WTC11 (cell line): ENCODE data around the gene NEO1. TPM values are rescaled to one million over a fixed set of nuclear protein-coding genes. Genes with fewer than 3 reads are reported as not detected.

ENCODE experiments used
- ATAC-seq: fragments of 200-7000 bp; cut with Tn5 transposase; 2 replicates; pipeline ENCODE4 v1.10.0; 2021; ENCODE audit warnings: mild to moderate bottlenecking, moderate library complexity
- CTCF ChIA-PET: fragments of 300-600 bp; sonication (Branson Sonifier 250); formaldehyde crosslinking; loops from one replicate; lab custom pipeline; 2021; ENCODE audit warnings: antibody characterized with exemption; lab: Charles Lee
- POLR2A ChIA-PET: fragments of 350-600 bp; sonication (Branson Sonifier 250); formaldehyde crosslinking; loops from one replicate; lab custom pipeline; 2021; ENCODE audit warnings: antibody characterized with exemption; lab: Charles Lee
- DNase-seq: peaks from one replicate; pipeline ENCODE4 v3.0.0; 2021; ENCODE audit warnings: low spot score
- H3K27ac Mint-ChIP-seq: 2 replicates; pipeline ENCODE4 v1.8.0; 2021; ENCODE audit warnings: mixed read lengths
- H3K27me3 Mint-ChIP-seq: 2 replicates; pipeline ENCODE4 v1.8.0; 2021; ENCODE audit warnings: low read depth, mild to moderate bottlenecking, moderate library complexity, mixed read lengths
- H3K36me3 Mint-ChIP-seq: 2 replicates; pipeline ENCODE4 v1.8.0; 2021; ENCODE audit warnings: mixed read lengths
- H3K4me1 Mint-ChIP-seq: 2 replicates; pipeline ENCODE4 v1.8.0; 2022; ENCODE audit warnings: mixed read lengths
- H3K4me3 Mint-ChIP-seq: 2 replicates; pipeline ENCODE4 v1.8.0; 2021; ENCODE audit warnings: mild to moderate bottlenecking, moderate library complexity, mixed read lengths
- H3K9me3 Mint-ChIP-seq: 2 replicates; pipeline ENCODE4 v1.8.0; 2021; ENCODE audit warnings: mixed read lengths
- ESRRA ChIP-seq: sonication (generic); formaldehyde crosslinking; IDR thresholded peaks from 2 replicates; pipeline ENCODE4 v1.8.1; 2022; ENCODE audit warnings: mild to moderate bottlenecking, missing genetic modification reagents, borderline replicate concordance
- IRF2 ChIP-seq: sonication (generic); formaldehyde crosslinking; IDR thresholded peaks from 2 replicates; pipeline ENCODE4 v1.8.0; 2022; ENCODE audit warnings: low read depth, missing genetic modification reagents, borderline replicate concordance
- MXD4 ChIP-seq: fragments of 250-450 bp; sonication (Bioruptor Pico); IDR thresholded peaks from 2 replicates; pipeline ENCODE4 v1.8.0; 2021; ENCODE audit warnings: mild to moderate bottlenecking, moderate library complexity, borderline replicate concordance
- NFATC4 ChIP-seq: fragments of 250-450 bp; sonication (Bioruptor Pico); IDR thresholded peaks from 2 replicates; pipeline ENCODE4 v1.9.0; 2021; ENCODE audit warnings: mild to moderate bottlenecking
- SMAD4 ChIP-seq: sonication (generic); formaldehyde crosslinking; IDR thresholded peaks from 2 replicates; pipeline ENCODE4 v1.8.0; 2022; ENCODE audit warnings: mild to moderate bottlenecking, missing genetic modification reagents
- TEAD4 ChIP-seq: sonication (generic); formaldehyde crosslinking; IDR thresholded peaks from 2 replicates; pipeline ENCODE4 v1.8.0; 2022; ENCODE audit warnings: mild to moderate bottlenecking, missing genetic modification reagents
- ZNF121 ChIP-seq: sonication (generic); formaldehyde crosslinking; IDR thresholded peaks from 2 replicates; pipeline ENCODE4 v1.8.0; 2023; ENCODE audit warnings: missing genetic modification reagents
- ZNF263 ChIP-seq: sonication (generic); formaldehyde crosslinking; IDR thresholded peaks from 2 replicates; pipeline ENCODE4 v1.8.1; 2022; ENCODE audit warnings: low read depth, mild to moderate bottlenecking, moderate library complexity, missing genetic modification reagents
- ZNF317 ChIP-seq: sonication (generic); formaldehyde crosslinking; IDR thresholded peaks from 2 replicates; pipeline ENCODE4 v1.8.1; 2023; ENCODE audit warnings: low read depth, mild to moderate bottlenecking, moderate library complexity, missing genetic modification reagents, borderline replicate concordance
- ZNF671 ChIP-seq: fragments of 250-450 bp; sonication (Bioruptor Pico); IDR thresholded peaks from 2 replicates; pipeline ENCODE4 v1.8.0; 2021; ENCODE audit warnings: mild to moderate bottlenecking
- total RNA-seq: library from RNA; stranded (reverse); gene quantifications from 3 replicates; pipeline ENCODE4 v1.2.3, GENCODE V29; 2021
- TF ChIP-seq, protein P1 (sequence below): sonication (generic); formaldehyde crosslinking; IDR thresholded peaks from 2 replicates; pipeline ENCODE4 v1.8.1; 2023; ENCODE audit warnings: mild to moderate bottlenecking, missing genetic modification reagents, borderline replicate concordance
- TF ChIP-seq, protein P2 (sequence below): sonication (generic); formaldehyde crosslinking; IDR thresholded peaks from 2 replicates; pipeline ENCODE4 v1.8.0; 2023; ENCODE audit warnings: mild to moderate bottlenecking, missing genetic modification reagents
- TF ChIP-seq, protein P3 (sequence below): sonication (generic); formaldehyde crosslinking; IDR thresholded peaks from 2 replicates; pipeline ENCODE4 v1.8.0; 2022; ENCODE audit warnings: mild to moderate bottlenecking, missing genetic modification reagents
- TF ChIP-seq, protein P4 (sequence below): sonication (generic); formaldehyde crosslinking; IDR thresholded peaks from 2 replicates; pipeline ENCODE4 v1.8.1; 2023; ENCODE audit warnings: mild to moderate bottlenecking, missing genetic modification reagents
- TF ChIP-seq, protein P5 (sequence below): fragments of 250-450 bp; sonication (Bioruptor Pico); IDR thresholded peaks from 2 replicates; pipeline ENCODE4 v1.9.0; 2021; ENCODE audit warnings: mild to moderate bottlenecking, borderline replicate concordance

Gene NEO1
- total RNA-seq, 1 experiment from 2014 or later, result 37.1 TPM

DNA sequence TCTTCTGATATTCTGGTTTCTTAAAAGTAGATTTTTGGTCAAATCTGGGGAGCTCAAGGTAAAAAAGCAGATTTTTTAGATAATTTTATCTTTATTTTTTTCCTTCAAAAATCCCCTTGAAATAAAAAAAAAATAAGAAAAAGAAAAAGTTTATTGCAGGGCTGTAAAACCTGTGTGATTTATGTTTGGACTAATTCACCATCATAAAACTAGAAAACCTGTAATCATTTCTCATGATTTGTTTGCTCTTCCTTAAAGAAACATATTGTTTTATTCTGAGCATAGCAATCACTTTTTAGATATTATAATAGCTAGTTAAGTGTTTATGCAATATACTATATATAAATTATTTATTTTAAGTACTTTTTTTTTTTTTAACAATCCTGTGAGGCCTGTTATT, 68.0 kb downstream of the NEO1 start:
- DNase-seq (no peak), ATAC-seq (no peak)
- POLR2A ChIA-PET, result interaction anchor here (0.6 kb wide), 1 partner anchor 11 kb away, joined by 4 read pairs; no protein-coding TSS in a partner anchor
- TF ChIP-seq ESRRA (CRISPR knock-in tag) (no peak), TEAD4 (no peak), MXD4 (CRISPR knock-in tag) (no peak), ZNF317 (CRISPR knock-in tag) (no peak), ZNF263 (no peak), NFATC4 (CRISPR knock-in tag) (no peak), IRF2 (CRISPR knock-in tag) (no peak), ZNF121 (no peak), ZNF671 (CRISPR knock-in tag) (no peak), SMAD4 (CRISPR knock-in tag) (no peak)
- TF ChIP-seq, protein P1, sequence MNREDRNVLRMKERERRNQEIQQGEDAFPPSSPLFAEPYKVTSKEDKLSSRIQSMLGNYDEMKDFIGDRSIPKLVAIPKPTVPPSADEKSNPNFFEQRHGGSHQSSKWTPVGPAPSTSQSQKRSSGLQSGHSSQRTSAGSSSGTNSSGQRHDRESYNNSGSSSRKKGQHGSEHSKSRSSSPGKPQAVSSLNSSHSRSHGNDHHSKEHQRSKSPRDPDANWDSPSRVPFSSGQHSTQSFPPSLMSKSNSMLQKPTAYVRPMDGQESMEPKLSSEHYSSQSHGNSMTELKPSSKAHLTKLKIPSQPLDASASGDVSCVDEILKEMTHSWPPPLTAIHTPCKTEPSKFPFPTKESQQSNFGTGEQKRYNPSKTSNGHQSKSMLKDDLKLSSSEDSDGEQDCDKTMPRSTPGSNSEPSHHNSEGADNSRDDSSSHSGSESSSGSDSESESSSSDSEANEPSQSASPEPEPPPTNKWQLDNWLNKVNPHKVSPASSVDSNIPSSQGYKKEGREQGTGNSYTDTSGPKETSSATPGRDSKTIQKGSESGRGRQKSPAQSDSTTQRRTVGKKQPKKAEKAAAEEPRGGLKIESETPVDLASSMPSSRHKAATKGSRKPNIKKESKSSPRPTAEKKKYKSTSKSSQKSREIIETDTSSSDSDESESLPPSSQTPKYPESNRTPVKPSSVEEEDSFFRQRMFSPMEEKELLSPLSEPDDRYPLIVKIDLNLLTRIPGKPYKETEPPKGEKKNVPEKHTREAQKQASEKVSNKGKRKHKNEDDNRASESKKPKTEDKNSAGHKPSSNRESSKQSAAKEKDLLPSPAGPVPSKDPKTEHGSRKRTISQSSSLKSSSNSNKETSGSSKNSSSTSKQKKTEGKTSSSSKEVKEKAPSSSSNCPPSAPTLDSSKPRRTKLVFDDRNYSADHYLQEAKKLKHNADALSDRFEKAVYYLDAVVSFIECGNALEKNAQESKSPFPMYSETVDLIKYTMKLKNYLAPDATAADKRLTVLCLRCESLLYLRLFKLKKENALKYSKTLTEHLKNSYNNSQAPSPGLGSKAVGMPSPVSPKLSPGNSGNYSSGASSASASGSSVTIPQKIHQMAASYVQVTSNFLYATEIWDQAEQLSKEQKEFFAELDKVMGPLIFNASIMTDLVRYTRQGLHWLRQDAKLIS (CRISPR knock-in tag), result no peak
- TF ChIP-seq, protein P2, sequence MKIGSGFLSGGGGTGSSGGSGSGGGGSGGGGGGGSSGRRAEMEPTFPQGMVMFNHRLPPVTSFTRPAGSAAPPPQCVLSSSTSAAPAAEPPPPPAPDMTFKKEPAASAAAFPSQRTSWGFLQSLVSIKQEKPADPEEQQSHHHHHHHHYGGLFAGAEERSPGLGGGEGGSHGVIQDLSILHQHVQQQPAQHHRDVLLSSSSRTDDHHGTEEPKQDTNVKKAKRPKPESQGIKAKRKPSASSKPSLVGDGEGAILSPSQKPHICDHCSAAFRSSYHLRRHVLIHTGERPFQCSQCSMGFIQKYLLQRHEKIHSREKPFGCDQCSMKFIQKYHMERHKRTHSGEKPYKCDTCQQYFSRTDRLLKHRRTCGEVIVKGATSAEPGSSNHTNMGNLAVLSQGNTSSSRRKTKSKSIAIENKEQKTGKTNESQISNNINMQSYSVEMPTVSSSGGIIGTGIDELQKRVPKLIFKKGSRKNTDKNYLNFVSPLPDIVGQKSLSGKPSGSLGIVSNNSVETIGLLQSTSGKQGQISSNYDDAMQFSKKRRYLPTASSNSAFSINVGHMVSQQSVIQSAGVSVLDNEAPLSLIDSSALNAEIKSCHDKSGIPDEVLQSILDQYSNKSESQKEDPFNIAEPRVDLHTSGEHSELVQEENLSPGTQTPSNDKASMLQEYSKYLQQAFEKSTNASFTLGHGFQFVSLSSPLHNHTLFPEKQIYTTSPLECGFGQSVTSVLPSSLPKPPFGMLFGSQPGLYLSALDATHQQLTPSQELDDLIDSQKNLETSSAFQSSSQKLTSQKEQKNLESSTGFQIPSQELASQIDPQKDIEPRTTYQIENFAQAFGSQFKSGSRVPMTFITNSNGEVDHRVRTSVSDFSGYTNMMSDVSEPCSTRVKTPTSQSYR (CRISPR knock-in tag), result no peak
- TF ChIP-seq, protein P3, sequence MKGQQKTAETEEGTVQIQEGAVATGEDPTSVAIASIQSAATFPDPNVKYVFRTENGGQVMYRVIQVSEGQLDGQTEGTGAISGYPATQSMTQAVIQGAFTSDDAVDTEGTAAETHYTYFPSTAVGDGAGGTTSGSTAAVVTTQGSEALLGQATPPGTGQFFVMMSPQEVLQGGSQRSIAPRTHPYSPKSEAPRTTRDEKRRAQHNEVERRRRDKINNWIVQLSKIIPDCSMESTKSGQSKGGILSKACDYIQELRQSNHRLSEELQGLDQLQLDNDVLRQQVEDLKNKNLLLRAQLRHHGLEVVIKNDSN, result no peak
- TF ChIP-seq, protein P4, sequence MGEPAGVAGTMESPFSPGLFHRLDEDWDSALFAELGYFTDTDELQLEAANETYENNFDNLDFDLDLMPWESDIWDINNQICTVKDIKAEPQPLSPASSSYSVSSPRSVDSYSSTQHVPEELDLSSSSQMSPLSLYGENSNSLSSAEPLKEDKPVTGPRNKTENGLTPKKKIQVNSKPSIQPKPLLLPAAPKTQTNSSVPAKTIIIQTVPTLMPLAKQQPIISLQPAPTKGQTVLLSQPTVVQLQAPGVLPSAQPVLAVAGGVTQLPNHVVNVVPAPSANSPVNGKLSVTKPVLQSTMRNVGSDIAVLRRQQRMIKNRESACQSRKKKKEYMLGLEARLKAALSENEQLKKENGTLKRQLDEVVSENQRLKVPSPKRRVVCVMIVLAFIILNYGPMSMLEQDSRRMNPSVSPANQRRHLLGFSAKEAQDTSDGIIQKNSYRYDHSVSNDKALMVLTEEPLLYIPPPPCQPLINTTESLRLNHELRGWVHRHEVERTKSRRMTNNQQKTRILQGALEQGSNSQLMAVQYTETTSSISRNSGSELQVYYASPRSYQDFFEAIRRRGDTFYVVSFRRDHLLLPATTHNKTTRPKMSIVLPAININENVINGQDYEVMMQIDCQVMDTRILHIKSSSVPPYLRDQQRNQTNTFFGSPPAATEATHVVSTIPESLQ, result no peak
- TF ChIP-seq, protein P5, sequence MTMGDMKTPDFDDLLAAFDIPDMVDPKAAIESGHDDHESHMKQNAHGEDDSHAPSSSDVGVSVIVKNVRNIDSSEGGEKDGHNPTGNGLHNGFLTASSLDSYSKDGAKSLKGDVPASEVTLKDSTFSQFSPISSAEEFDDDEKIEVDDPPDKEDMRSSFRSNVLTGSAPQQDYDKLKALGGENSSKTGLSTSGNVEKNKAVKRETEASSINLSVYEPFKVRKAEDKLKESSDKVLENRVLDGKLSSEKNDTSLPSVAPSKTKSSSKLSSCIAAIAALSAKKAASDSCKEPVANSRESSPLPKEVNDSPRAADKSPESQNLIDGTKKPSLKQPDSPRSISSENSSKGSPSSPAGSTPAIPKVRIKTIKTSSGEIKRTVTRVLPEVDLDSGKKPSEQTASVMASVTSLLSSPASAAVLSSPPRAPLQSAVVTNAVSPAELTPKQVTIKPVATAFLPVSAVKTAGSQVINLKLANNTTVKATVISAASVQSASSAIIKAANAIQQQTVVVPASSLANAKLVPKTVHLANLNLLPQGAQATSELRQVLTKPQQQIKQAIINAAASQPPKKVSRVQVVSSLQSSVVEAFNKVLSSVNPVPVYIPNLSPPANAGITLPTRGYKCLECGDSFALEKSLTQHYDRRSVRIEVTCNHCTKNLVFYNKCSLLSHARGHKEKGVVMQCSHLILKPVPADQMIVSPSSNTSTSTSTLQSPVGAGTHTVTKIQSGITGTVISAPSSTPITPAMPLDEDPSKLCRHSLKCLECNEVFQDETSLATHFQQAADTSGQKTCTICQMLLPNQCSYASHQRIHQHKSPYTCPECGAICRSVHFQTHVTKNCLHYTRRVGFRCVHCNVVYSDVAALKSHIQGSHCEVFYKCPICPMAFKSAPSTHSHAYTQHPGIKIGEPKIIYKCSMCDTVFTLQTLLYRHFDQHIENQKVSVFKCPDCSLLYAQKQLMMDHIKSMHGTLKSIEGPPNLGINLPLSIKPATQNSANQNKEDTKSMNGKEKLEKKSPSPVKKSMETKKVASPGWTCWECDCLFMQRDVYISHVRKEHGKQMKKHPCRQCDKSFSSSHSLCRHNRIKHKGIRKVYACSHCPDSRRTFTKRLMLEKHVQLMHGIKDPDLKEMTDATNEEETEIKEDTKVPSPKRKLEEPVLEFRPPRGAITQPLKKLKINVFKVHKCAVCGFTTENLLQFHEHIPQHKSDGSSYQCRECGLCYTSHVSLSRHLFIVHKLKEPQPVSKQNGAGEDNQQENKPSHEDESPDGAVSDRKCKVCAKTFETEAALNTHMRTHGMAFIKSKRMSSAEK (CRISPR knock-in tag), result no peak
- TF ChIP-seq, all 79 proteins: peak for 0
- no peaks in the 10 kb centered on the region for H3K36me3 Mint-ChIP-seq
- no peaks in the 10 kb centered on the region for H3K4me1 Mint-ChIP-seq
- no peaks in the 10 kb centered on the region for H3K27me3 Mint-ChIP-seq
- no peak overlapping the region for H3K4me3 Mint-ChIP-seq
- CTCF ChIA-PET, result interaction anchor here (1.2 kb wide), 1 partner anchor 121 kb away, joined by 6 read pairs; no protein-coding TSS in a partner anchor
- no peak overlapping the region for H3K27ac Mint-ChIP-seq
- no peaks in the 10 kb centered on the region for H3K9me3 Mint-ChIP-seq
